Gastrocnemius medialis (tissue), 4 donors: ENCODE results near the gene INPP5A. TPM values are rescaled to one million over a fixed set of nuclear protein-coding genes. Genes with fewer than 3 reads are reported as not detected.
A peak's percentile ranks its signal among the peaks of the same experiment; 100 is the strongest.

Source experiments
- ATAC-seq, 2 donors: fragments of 150-250 bp; one replicate each; pipeline ENCODE4 v1.9.1; 2016
- DNase-seq, 2 donors: peaks; one replicate each; pipeline ENCODE4 v3.0.0-alpha.2; 2019
- H3K27ac ChIP-seq, 4 donors: fragments of 200-600 bp; sonication (generic); 1 replicate in 1 of 4; 2 replicates in 3 of 4; pipeline ENCODE4 v1.5.1; 2016 to 2018; ENCODE audit warnings: mild to moderate bottlenecking in 2 of 4, moderate library complexity in 1 of 4
- H3K27me3 ChIP-seq, 3 donors: fragments of 200-600 bp; sonication (generic) in 2 of 3; 1 replicate in 1 of 3; 2 replicates in 2 of 3; pipeline versions ENCODE4 v1.5.1 to v1.6.0; 2016 to 2019; ENCODE audit warnings: mild to moderate bottlenecking in 1 of 3, moderate library complexity in 1 of 3
- H3K36me3 ChIP-seq, 2 donors: fragments of 200-600 bp; sonication (generic) in 1 of 2; one replicate each; pipeline ENCODE4 v1.5.1; 2017 to 2018
- H3K4me1 ChIP-seq, 2 donors: fragments of 200-600 bp; sonication (generic) in 1 of 2; one replicate each; pipeline ENCODE4 v1.5.1; 2016 to 2017; ENCODE audit warnings: mild to moderate bottlenecking in 2 of 2
- H3K4me3 ChIP-seq, 4 donors: fragments of 200-600 bp; sonication (generic) in 3 of 4; 1 replicate in 1 of 4; 2 replicates in 3 of 4; pipeline ENCODE4 v1.5.1; 2016 to 2019; ENCODE audit warnings: mild to moderate bottlenecking in 2 of 4
- H3K9me3 ChIP-seq, 3 donors: fragments of 200-600 bp; sonication (generic) in 2 of 3; 1 replicate in 1 of 3; 2 replicates in 2 of 3; pipeline ENCODE4 v1.5.1; 2016 to 2019
- CTCF ChIP-seq, 5 experiments: fragments of 450-650 bp in 3 of 5; fragments of 200-600 bp in 2 of 5; sonication (generic) in 2 of 5; IDR thresholded peaks in 4 of 5; conservative IDR thresholded peaks in 1 of 5; 1 replicate in 4 of 5; 2 replicates in 1 of 5; pipeline ENCODE4 v1.5.1; 2016 to 2019; ENCODE audit warnings: antibody characterized with exemption in 5 of 5, mild to moderate bottlenecking in 3 of 5, moderate library complexity in 3 of 5
- POLR2A ChIP-seq, 2 donors: fragments of 450-650 bp; IDR thresholded peaks; one replicate each; pipeline ENCODE4 v1.6.1; 2017; ENCODE audit warnings: antibody characterized with exemption in 2 of 2, mild to moderate bottlenecking in 2 of 2, moderate library complexity in 2 of 2
- in situ Hi-C, 4 donors: fragments of 200-750 bp; cut with MboI; loops; one replicate each; pipeline versions ENCODE4 v1.15.0 to v1.8.0; 2017; ENCODE audit warnings: low sequenced_read_pairs in 4 of 4
- intact Hi-C: fragments of 100-400 bp; cut with DNase I; formaldehyde crosslinking; loops from one replicate; pipeline ENCODE4 v1.15.1; 2023; ENCODE audit warnings: low total_unique reads
- total RNA-seq, 4 donors: library from RNA; depleted of rRNA; stranded (reverse); fragments of >200 nt; gene quantifications; one replicate each; pipeline versions ENCODE4 v1.1.0 to v1.2.3, GENCODE V29; 2016

INPP5A gene
- total RNA-seq, 4 donors from 2014 or later, result 74.9 to 107 (median 92.4) TPM

GRCh38 chr10:132722394-132723329 is 185.1 kb downstream of the INPP5A start:
- TF ChIP-seq POLR2A (IDR thresholded peaks at IDR 0.05) (peak in 1 of 2 donors; percentile 25), CTCF (IDR thresholded peaks at IDR 0.05 in 4 of 5, conservative IDR thresholded peaks at IDR 0.05 in 1 of 5) (peak in 2 of 5 experiments; percentile 14 to 32)
- peak; percentile 77 to 82 for DNase-seq
- H3K36me3 ChIP-seq, result no peaks in the 10 kb centered on the region
- no peaks in the 10 kb centered on the region for H3K27me3 ChIP-seq
- intact Hi-C loops (loop anchor here (5.0 to 10.0 kb wide), 2 partner anchors 68 to 260 kb away; no protein-coding TSS in a partner anchor), in situ Hi-C loops (no loop called here)
- H3K9me3 ChIP-seq, result no peaks in the 10 kb centered on the region
- H3K4me1 ChIP-seq, result peaks cover 10 to 14% of the 10 kb centered on the region in 2 donors
- ATAC-seq, result peak; percentile 95 to 96
- H3K4me3 ChIP-seq, result peak overlapping the region; percentile 25 to 35 (median 31)
- H3K27ac ChIP-seq, result peak overlapping the region; percentile 67 to 86 (median 78)

GRCh38 chr10:132723330-132723970 is 185.9 kb downstream of the INPP5A start:
- Histone ChIP-seq H3K36me3 (no peaks in the 10 kb centered on the region), H3K4me1 (peaks cover 10 to 14% of the 10 kb centered on the region in 2 donors), H3K27me3 (no peaks in the 10 kb centered on the region), H3K27ac (peak overlapping the region; percentile 67 to 86 (median 78)), H3K9me3 (no peaks in the 10 kb centered on the region), H3K4me3 (peak overlapping the region in 3 of 4 donors; percentile 25 to 35 (median 31))
- DNase-seq, result no peak
- ATAC-seq, result peak; percentile 5 to 35
- in situ Hi-C loops, result no loop called here
- TF ChIP-seq POLR2A (IDR thresholded peaks at IDR 0.05), result no peak
- TF ChIP-seq CTCF (IDR thresholded peaks at IDR 0.05 in 4 of 5, conservative IDR thresholded peaks at IDR 0.05 in 1 of 5), result no peak
- intact Hi-C loops, result loop anchor here (5.0 to 10.0 kb wide), 2 partner anchors 69 to 261 kb away; no protein-coding TSS in a partner anchor

GRCh38 chr10:132724446-132724845 is 186.9 kb downstream of the INPP5A start:
- H3K4me3 ChIP-seq, result no peak overlapping the region
- intact Hi-C loops (loop anchor here (5.0 to 10.0 kb wide), 2 partner anchors 70 to 262 kb away; no protein-coding TSS in a partner anchor), in situ Hi-C loops (no loop called here)
- no peak for TF ChIP-seq CTCF (IDR thresholded peaks at IDR 0.05 in 4 of 5, conservative IDR thresholded peaks at IDR 0.05 in 1 of 5)
- no peak for TF ChIP-seq POLR2A (IDR thresholded peaks at IDR 0.05)
- H3K9me3 ChIP-seq, result no peaks in the 10 kb centered on the region
- DNase-seq (no peak), ATAC-seq (no peak)
- no peak overlapping the region for H3K27ac ChIP-seq
- no peaks in the 10 kb centered on the region for H3K36me3 ChIP-seq
- no peaks in the 10 kb centered on the region for H3K27me3 ChIP-seq
- H3K4me1 ChIP-seq, result peaks cover 10 to 14% of the 10 kb centered on the region in 2 donors

GRCh38 chr10:132725202-132725601 is 187.6 kb downstream of the INPP5A start:
- DNase-seq, result no peak
- Histone ChIP-seq H3K36me3 (no peaks in the 10 kb centered on the region), H3K4me3 (no peak overlapping the region), H3K4me1 (peaks cover 10 to 14% of the 10 kb centered on the region in 2 donors), H3K27me3 (no peaks in the 10 kb centered on the region), H3K9me3 (no peaks in the 10 kb centered on the region), H3K27ac (no peak overlapping the region)
- TF ChIP-seq POLR2A (IDR thresholded peaks at IDR 0.05) (no peak), CTCF (IDR thresholded peaks at IDR 0.05 in 4 of 5, conservative IDR thresholded peaks at IDR 0.05 in 1 of 5) (no peak)
- in situ Hi-C loops (no loop called here), intact Hi-C loops (loop anchor here (10.0 kb wide), 1 partner anchor 70 kb away; no protein-coding TSS in a partner anchor)
- ATAC-seq, result no peak
